Heart left ventricle (tissue), 16 donors: Measurements from ENCODE around the gene PCSK2. TPM values are rescaled to one million over a fixed set of nuclear protein-coding genes. Genes with fewer than 3 reads are reported as not detected.

ENCODE experiments used
- ATAC-seq, 4 donors: fragments of 200-7000 bp; cut with Tn5 transposase; one replicate each; pipeline ENCODE4 v1.9.1; 2020 to 2022; ENCODE audit warnings: moderate library complexity in 4 of 4, mild to moderate bottlenecking in 3 of 4, moderate number of reproducible peaks in 1 of 4
- DNase-seq, 5 donors: peaks; one replicate each; pipeline ENCODE4 v3.0.0-alpha.2; 2020
- H3K27ac ChIP-seq, 12 donors: fragments of 200-600 bp; sonication (generic) in 4 of 12; one replicate each; pipeline versions ENCODE4 v1.5.0 to v1.8.0; 2016 to 2022; ENCODE audit warnings: mild to moderate bottlenecking in 2 of 12
- H3K27me3 ChIP-seq, 9 donors: fragments of 200-600 bp; sonication (generic) in 2 of 9; one replicate each; pipeline versions ENCODE4 v1.5.1 to v1.8.0; 2016 to 2022; ENCODE audit warnings: mild to moderate bottlenecking in 3 of 9
- H3K36me3 ChIP-seq, 9 donors: fragments of 200-600 bp; sonication (generic) in 2 of 9; one replicate each; pipeline versions ENCODE4 v1.5.0 to v1.8.0; 2018 to 2022; ENCODE audit warnings: mild to moderate bottlenecking in 2 of 9
- H3K4me1 ChIP-seq, 12 donors: fragments of 200-600 bp; sonication (generic) in 4 of 12; one replicate each; pipeline versions ENCODE4 v1.5.0 to v1.8.0; 2016 to 2022; ENCODE audit warnings: mild to moderate bottlenecking in 3 of 12
- H3K4me3 ChIP-seq, 12 donors: fragments of 200-600 bp; sonication (generic) in 4 of 12; one replicate each; pipeline versions ENCODE4 v1.5.0 to v1.8.0; 2017 to 2022; ENCODE audit warnings: mild to moderate bottlenecking in 9 of 12, moderate library complexity in 4 of 12
- H3K9me3 ChIP-seq, 12 donors: fragments of 200-600 bp; sonication (generic) in 4 of 12; one replicate each; pipeline versions ENCODE4 v1.5.0 to v1.8.0; 2016 to 2022; ENCODE audit warnings: mild to moderate bottlenecking in 1 of 12
- CTCF ChIP-seq, 12 donors: fragments of 200-600 bp; sonication (generic) in 4 of 12; IDR thresholded peaks; one replicate each; pipeline versions ENCODE4 v1.5.0 to v1.8.0; 2018 to 2022; ENCODE audit warnings: antibody characterized with exemption in 12 of 12, mild to moderate bottlenecking in 5 of 12
- POLR2A ChIP-seq, 2 donors: fragments of 450-650 bp; IDR thresholded peaks; one replicate each; pipeline ENCODE4 v1.6.1; 2017; ENCODE audit warnings: antibody characterized with exemption in 2 of 2, mild to moderate bottlenecking in 2 of 2, moderate library complexity in 2 of 2
- WGBS, 4 donors: extraction: QIAGEN DNeasy Blood & Tissue Kit in 2 of 4; methylation state at CpG; one replicate each; pipeline versions ENCODE4 v1.1.5 to v1.1.7; 2013 to 2018; 5-methylcytosine and 5-hydroxymethylcytosine counted together
- intact Hi-C, 10 donors: fragments of 100-400 bp; cut with DNase I; formaldehyde crosslinking; loops; one replicate each; pipeline versions ENCODE4 v1.11.1 to v1.14.2; 2022
- polyA plus RNA-seq, 2 donors: library from polyadenylated mRNA; stranded (reverse); fragments of 200-250 nt; gene quantifications; one replicate each; pipeline ENCODE4 v1.2.3, GENCODE V29; 2013
- total RNA-seq, 9 donors: library from RNA; depleted of rRNA in 2 of 9; stranded (reverse); fragments of >200 nt in 2 of 9; fragmentation: NEBNext Ultra II Directional in 3 of 9; extraction: Animal tissue kit (Norgen Biotek cat#: 25700) in 3 of 9; gene quantifications; one replicate each; pipeline versions ENCODE4 v1.1.0 to v1.2.4, GENCODE V29; 2016 to 2023
- donor health status: ischemic (EF 13 %, LVEDD 7.1; RV severe dilation, severe dysfunction).
- donor health status: healthy with polysubstance abuse.
- donor health status: DM: no; HTN: yes; CAD: no.
- donor health status: DM: no; HTN: no; CAD: no.
- donor health status: ischemic (EF 25% LVEDD 6.9; RV normal size, moderate dysfunction).
- donor health status: ischemic (EF 25% LVEDD 5.7; RV mildly dilated, moderate dysfunction).
- donor health status: healthy.
- donor health status: DM: yes; HTN: yes; CAD: no.
- donor health status: ischemic (EF 35%, LVEDD 5.7; RV mildly dilated, moderate dysfunction).
- donor health status: nonischemic (EF 11% LVEDD 7.7; RV severe dilation, severe dysfunction).
- donor health status: DM: yes; HTN: yes; CAD: no.
- donor health status: PGD.
- donor health status: ischemic (EF 29% LVEDD 5.4; RV normal size, mild dysfunction).
- donor health status: nonischemic (EF 23%, LVEDD 6.1; RV moderate dilation, normal function).

PCSK2 gene
- total and polyA plus RNA-seq, 11 donors: 0.11 to 2.0 (median 0.55) TPM

DNA sequence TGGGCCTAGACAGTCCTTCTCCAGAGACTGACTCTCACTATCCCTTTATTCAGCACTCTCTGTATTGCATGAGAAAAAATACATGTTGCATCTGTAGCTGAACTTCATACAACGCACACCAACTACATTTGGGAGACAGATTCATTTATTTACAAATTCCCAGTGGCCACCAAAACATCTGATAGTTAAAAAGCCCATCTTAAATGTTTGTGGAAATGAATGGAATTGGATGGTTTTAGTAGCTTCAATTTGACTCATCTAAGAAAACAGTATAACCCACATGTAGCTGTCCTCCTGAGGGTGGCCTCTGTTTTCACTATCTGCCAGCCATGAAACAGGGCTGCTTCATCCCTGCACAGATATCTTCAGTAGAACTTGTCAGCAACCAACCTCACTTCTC lies 116.3 kb downstream of the PCSK2 start:
- intact Hi-C loops: no loop called here
- Histone ChIP-seq H3K27ac (no peak overlapping the region), H3K4me1 (no peaks in the 10 kb centered on the region), H3K36me3 (no peaks in the 10 kb centered on the region), H3K9me3 (no peaks in the 10 kb centered on the region), H3K4me3 (no peak overlapping the region), H3K27me3 (peaks cover 0 to 7% (median 0%) of the 10 kb centered on the region in 9 donors)
- no peak for DNase-seq
- TF ChIP-seq POLR2A (IDR thresholded peaks at IDR 0.05) (no peak), CTCF (IDR thresholded peaks at IDR 0.05) (no peak)
- ATAC-seq: no peak
- WGBS, 4 donors: 76 to 89% (median 81%) methylated on average over 1 of the region's 1 CpG

DNA sequence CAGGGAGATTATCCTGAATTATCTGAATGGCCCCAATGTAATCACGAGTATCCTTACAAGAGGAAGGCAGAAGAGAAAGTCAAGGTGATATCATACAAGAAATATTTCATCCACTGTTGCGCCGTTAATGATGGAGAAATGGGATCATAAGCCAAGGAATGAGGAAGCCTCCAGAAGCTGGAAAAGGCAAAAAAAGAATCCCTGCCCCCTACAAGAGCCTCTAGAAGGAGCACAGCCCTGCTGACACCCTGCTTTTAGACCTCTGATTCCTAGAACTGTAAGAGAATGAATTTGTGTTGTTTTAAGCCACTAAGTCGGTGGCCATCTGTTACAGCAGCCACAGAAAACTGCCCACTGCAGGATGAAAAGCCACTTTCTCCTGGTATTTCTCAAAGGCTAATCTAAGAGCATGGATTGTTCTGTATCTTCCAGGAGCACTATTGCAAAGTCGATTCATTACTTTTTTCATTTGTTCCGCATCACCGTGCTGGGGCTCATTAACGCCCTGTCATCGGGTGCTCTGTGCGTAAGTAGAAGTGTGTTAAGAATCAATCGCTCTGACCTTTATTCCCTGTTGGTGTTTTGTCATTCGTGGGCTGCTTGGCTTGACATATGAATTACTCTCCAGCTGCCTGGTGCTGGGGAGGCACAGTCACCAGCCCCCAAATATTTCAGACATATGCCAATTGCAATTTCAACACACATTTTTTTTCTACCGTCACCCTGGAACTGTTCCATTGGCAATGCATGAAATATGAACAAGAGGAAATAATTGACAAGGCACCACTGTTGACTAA lies 117.0 kb downstream of the PCSK2 start:
- Histone ChIP-seq H3K9me3 (no peaks in the 10 kb centered on the region), H3K4me1 (no peaks in the 10 kb centered on the region), H3K4me3 (no peak overlapping the region), H3K27ac (no peak overlapping the region), H3K36me3 (no peaks in the 10 kb centered on the region), H3K27me3 (peaks cover 0 to 7% (median 0%) of the 10 kb centered on the region in 9 donors)
- DNase-seq: no peak
- 38 to 54% (median 49%) methylated on average over 13 of the region's 13 CpGs for WGBS, 4 donors
- intact Hi-C loops: no loop called here
- TF ChIP-seq CTCF (IDR thresholded peaks at IDR 0.05): no peak
- no peak for TF ChIP-seq POLR2A (IDR thresholded peaks at IDR 0.05)
- ATAC-seq: no peak

GRCh38 chr20:17344790-17345189 lies 118.0 kb downstream of the PCSK2 start:
- Histone ChIP-seq H3K9me3 (no peaks in the 10 kb centered on the region), H3K27ac (no peak overlapping the region), H3K27me3 (peaks cover 0 to 7% (median 0%) of the 10 kb centered on the region in 9 donors), H3K36me3 (no peaks in the 10 kb centered on the region), H3K4me1 (no peaks in the 10 kb centered on the region), H3K4me3 (no peak overlapping the region)
- TF ChIP-seq CTCF (IDR thresholded peaks at IDR 0.05): no peak
- TF ChIP-seq POLR2A (IDR thresholded peaks at IDR 0.05): no peak
- no peak for DNase-seq
- ATAC-seq: no peak
- intact Hi-C loops: no loop called here
- WGBS, 4 donors: 56 to 68% (median 62%) methylated on average over 2 of the region's 2 CpGs

DNA sequence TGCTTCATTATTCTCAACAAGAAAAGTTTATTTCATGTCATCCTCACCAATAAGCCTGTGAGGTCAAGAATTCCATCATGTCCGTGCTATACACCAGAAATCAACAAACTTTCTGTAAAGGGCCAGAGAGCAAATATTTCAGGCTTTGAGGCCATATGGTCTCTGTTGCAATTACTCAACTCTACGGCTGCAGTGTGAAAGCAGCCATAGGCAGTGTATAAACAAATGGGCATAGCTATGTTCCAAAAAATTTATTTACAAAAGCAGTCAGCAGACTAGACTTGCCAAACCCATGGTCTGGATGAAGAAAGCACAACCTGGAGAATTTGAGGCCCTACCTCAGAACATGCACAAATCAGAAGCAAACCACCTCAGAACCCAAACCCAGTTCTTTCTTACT lies 118.5 kb downstream of the PCSK2 start:
- intact Hi-C loops: no loop called here
- H3K4me1 ChIP-seq: no peaks in the 10 kb centered on the region
- no peak for DNase-seq
- H3K36me3 ChIP-seq: no peaks in the 10 kb centered on the region
- peaks cover 0 to 7% (median 0%) of the 10 kb centered on the region in 9 donors for H3K27me3 ChIP-seq
- WGBS, 4 donors: 63 to 74% (median 65%) methylated on average over 2 of the region's 2 CpGs
- TF ChIP-seq CTCF (IDR thresholded peaks at IDR 0.05) (no peak), POLR2A (IDR thresholded peaks at IDR 0.05) (no peak)
- H3K4me3 ChIP-seq: no peak overlapping the region
- no peak for ATAC-seq
- H3K27ac ChIP-seq: no peak overlapping the region
- no peaks in the 10 kb centered on the region for H3K9me3 ChIP-seq
